GM23338 (cell line): ENCODE data around the gene RPL39L. TPM values are rescaled to one million over a fixed set of nuclear protein-coding genes. Genes with fewer than 3 reads are reported as not detected.

Source experiments
- ATAC-seq: fragments of 200-7000 bp; cut with Tn5 transposase; 3 replicates; pipeline ENCODE4 v1.9.1; 2020
- DNase-seq: peaks from one replicate; pipeline ENCODE4 v3.0.0-alpha.2; 2015; ENCODE audit warnings: low spot score
- H2AFZ ChIP-seq: fragments of 200-600 bp; sonication (generic); 2 replicates; pipeline ENCODE4 v1.8.0; 2016; ENCODE audit warnings: antibody characterized with exemption, mild to moderate bottlenecking, moderate library complexity
- H3F3A ChIP-seq: fragments of 200-600 bp; sonication (generic); replicated peaks from 2 replicates; pipeline ENCODE4 v1.8.0; 2017; ENCODE audit warnings: antibody characterized with exemption, mixed run types, low read depth
- H3K27ac ChIP-seq: fragments of 200-600 bp; sonication (generic); 2 replicates; pipeline ENCODE4 v1.6.1; 2016; ENCODE audit warnings: low read depth
- H3K27me3 ChIP-seq: fragments of 200-600 bp; sonication (generic); 2 replicates; pipeline ENCODE4 v1.8.0; 2016; ENCODE audit warnings: mild to moderate bottlenecking, mixed run types, moderate library complexity; ENCODE audit not compliant: insufficient read depth
- H3K36me3 ChIP-seq: fragments of 200-600 bp; sonication (generic); 2 replicates; pipeline ENCODE4 v1.8.0; 2016; ENCODE audit warnings: mild to moderate bottlenecking; ENCODE audit not compliant: insufficient read depth
- H3K4me1 ChIP-seq: fragments of 200-600 bp; sonication (generic); 2 replicates; pipeline ENCODE4 v1.8.0; 2016; ENCODE audit warnings: mild to moderate bottlenecking, moderate library complexity; ENCODE audit not compliant: insufficient read depth
- H3K4me2 ChIP-seq: fragments of 200-600 bp; sonication (generic); 2 replicates; pipeline ENCODE4 v1.7.1; 2017; ENCODE audit warnings: mixed run types
- H3K4me3 ChIP-seq: fragments of 200-600 bp; sonication (generic); 2 replicates; pipeline ENCODE4 v1.6.1; 2016; ENCODE audit warnings: mixed run types
- H3K79me2 ChIP-seq: fragments of 200-600 bp; sonication (generic); replicated peaks from 2 replicates; pipeline ENCODE4 v1.8.0; 2017; ENCODE audit warnings: mild to moderate bottlenecking; ENCODE audit not compliant: insufficient read depth
- H3K9me2 ChIP-seq: fragments of 200-600 bp; sonication (generic); 2 replicates; pipeline ENCODE4 v1.8.0; 2017; ENCODE audit not compliant: insufficient read depth
- H4K20me1 ChIP-seq: fragments of 200-600 bp; sonication (generic); replicated peaks from 2 replicates; pipeline ENCODE4 v1.8.0; 2017; ENCODE audit warnings: mild to moderate bottlenecking; ENCODE audit not compliant: insufficient read depth
- H3K27ac Mint-ChIP-seq: 2 replicates; pipeline ENCODE4 v1.8.0; 2020; ENCODE audit warnings: inconsistent platforms, mild to moderate bottlenecking, moderate library complexity, mixed read lengths
- H3K27me3 Mint-ChIP-seq: 3 replicates; pipeline ENCODE4 v1.8.0; 2022; ENCODE audit warnings: low read depth, mild to moderate bottlenecking, moderate library complexity, mixed read lengths, inconsistent platforms; ENCODE audit not compliant: insufficient read depth, poor library complexity
- H3K36me3 Mint-ChIP-seq: 3 replicates; pipeline ENCODE4 v1.8.0; 2021; ENCODE audit warnings: low read depth, mild to moderate bottlenecking, inconsistent platforms, moderate library complexity, mixed read lengths
- H3K4me1 Mint-ChIP-seq: 3 replicates; pipeline ENCODE4 v1.8.0; 2020; ENCODE audit warnings: mild to moderate bottlenecking, inconsistent platforms, mixed read lengths
- H3K4me3 Mint-ChIP-seq: 3 replicates; pipeline ENCODE4 v1.8.0; 2021; ENCODE audit warnings: moderate library complexity, mild to moderate bottlenecking, inconsistent platforms, mixed read lengths
- H3K9me3 Mint-ChIP-seq: 3 replicates; pipeline ENCODE4 v1.8.0; 2020; ENCODE audit warnings: moderate library complexity, mild to moderate bottlenecking, inconsistent platforms, mixed read lengths
- CREB1 ChIP-seq: fragments of 250-450 bp; sonication (Bioruptor Pico); IDR thresholded peaks from 2 replicates; pipeline ENCODE4 v1.5.0; 2020; ENCODE audit warnings: low read depth, mild to moderate bottlenecking, moderate library complexity
- CTCF ChIP-seq, 2 experiments: fragments of 200-600 bp in 1 of 2; sonication (generic) in 1 of 2; conservative IDR thresholded peaks; 2 replicates each; pipeline versions ENCODE4 v1.5.1 to v1.6.1; 2016 to 2017; ENCODE audit warnings: antibody characterized with exemption in 2 of 2, low read depth in 2 of 2, mild to moderate bottlenecking in 2 of 2, moderate library complexity in 1 of 2
- EZH2 ChIP-seq: fragments of 200-600 bp; sonication (generic); IDR thresholded peaks from one replicate; pipeline ENCODE4 v1.8.0; 2017; ENCODE audit warnings: antibody characterized with exemption, mild to moderate bottlenecking, low read depth; ENCODE audit not compliant: unreplicated experiment
- EZH2phosphoT487 ChIP-seq: fragments of 200-600 bp; sonication (generic); IDR thresholded peaks from one replicate; pipeline ENCODE4 v1.8.1; 2018; ENCODE audit warnings: antibody characterized with exemption; ENCODE audit not compliant: unreplicated experiment
- JUNB ChIP-seq: IDR thresholded peaks from one replicate; pipeline ENCODE4 v1.6.1; 2016; ENCODE audit warnings: antibody characterized with exemption; ENCODE audit not compliant: unreplicated experiment
- NANOG ChIP-seq: IDR thresholded peaks from 2 replicates; pipeline ENCODE4 v1.6.1; 2016; ENCODE audit warnings: antibody characterized with exemption, borderline replicate concordance
- POLR2AphosphoS5 ChIP-seq: IDR thresholded peaks from 2 replicates; pipeline ENCODE4 v1.6.1; 2016; ENCODE audit warnings: antibody characterized with exemption, low read depth
- REST ChIP-seq: IDR thresholded peaks from one replicate; pipeline ENCODE4 v1.6.1; 2018; ENCODE audit warnings: antibody characterized with exemption; ENCODE audit not compliant: unreplicated experiment
- STAT1 ChIP-seq: IDR thresholded peaks from one replicate; pipeline ENCODE4 v1.6.1; 2016; ENCODE audit warnings: antibody characterized with exemption; ENCODE audit not compliant: unreplicated experiment
- ZNF114 ChIP-seq: fragments of 250-450 bp; sonication (Bioruptor Pico); IDR thresholded peaks from 2 replicates; pipeline ENCODE4 v1.5.0; 2020; ENCODE audit warnings: mild to moderate bottlenecking, moderate library complexity
- ZNF331 ChIP-seq: fragments of 250-450 bp; sonication (Bioruptor Pico); IDR thresholded peaks from 2 replicates; pipeline ENCODE4 v1.5.0; 2020; ENCODE audit warnings: low read depth, mild to moderate bottlenecking, moderate library complexity
- ZNF462 ChIP-seq: fragments of 250-450 bp; sonication (Bioruptor Pico); IDR thresholded peaks from 2 replicates; pipeline ENCODE4 v1.5.0; 2020; ENCODE audit warnings: mild to moderate bottlenecking, moderate library complexity
- polyA plus RNA-seq: library from polyadenylated mRNA; unstranded; fragments of >200 nt; fragmentation: Nextera tagmentation; extraction: Ambion mirVana; gene quantifications from 2 replicates; pipeline ENCODE4 v1.2.1, GENCODE V29; 2016
- total RNA-seq: library from RNA; depleted of rRNA; stranded (reverse); fragments of >200 nt; shearing (Covaris generic); gene quantifications from 2 replicates; pipeline ENCODE4 v1.2.3, GENCODE V29; 2014
- TF ChIP-seq, protein P1 (sequence below): IDR thresholded peaks from 2 replicates; pipeline ENCODE4 v1.6.1; 2016; ENCODE audit warnings: antibody characterized with exemption

The RPL39L gene
- total and polyA plus RNA-seq, 2 experiments from 2014 or later: 70.6 to 155 TPM

- Histone ChIP-seq H4K20me1 (no peaks in the 10 kb centered on the region), H3K27ac (no peak overlapping the region), H3K4me1 (peaks cover 28% of the 10 kb centered on the region), H2AFZ (no peak overlapping the region), H3K4me3 (no peak overlapping the region), H3K27me3 (no peaks in the 10 kb centered on the region), H3K4me2 (no peak overlapping the region), H3F3A (no peaks in the 10 kb centered on the region), H3K79me2 (no peaks in the 10 kb centered on the region), H3K36me3 (0 out of 2 replicates have a peak, but pooled peaks cover 4% of the 10 kb centered on the region), H3K9me2 (no peaks in the 10 kb centered on the region)
- Mint-ChIP-seq H3K27me3 (peaks cover 13% of the 10 kb centered on the region), H3K36me3 (peaks cover 25% of the 10 kb centered on the region), H3K4me3 (no peak overlapping the region), H3K9me3 (no peaks in the 10 kb centered on the region; the same call in 2 of the 3 replicates), H3K4me1 (peaks cover 29% of the 10 kb centered on the region), H3K27ac (0 out of 2 replicates have a peak overlapping the region, but pooled peaks have one; percentile 68)
- DNase-seq (no peak), ATAC-seq (no peak)
- TF ChIP-seq, protein P1, sequence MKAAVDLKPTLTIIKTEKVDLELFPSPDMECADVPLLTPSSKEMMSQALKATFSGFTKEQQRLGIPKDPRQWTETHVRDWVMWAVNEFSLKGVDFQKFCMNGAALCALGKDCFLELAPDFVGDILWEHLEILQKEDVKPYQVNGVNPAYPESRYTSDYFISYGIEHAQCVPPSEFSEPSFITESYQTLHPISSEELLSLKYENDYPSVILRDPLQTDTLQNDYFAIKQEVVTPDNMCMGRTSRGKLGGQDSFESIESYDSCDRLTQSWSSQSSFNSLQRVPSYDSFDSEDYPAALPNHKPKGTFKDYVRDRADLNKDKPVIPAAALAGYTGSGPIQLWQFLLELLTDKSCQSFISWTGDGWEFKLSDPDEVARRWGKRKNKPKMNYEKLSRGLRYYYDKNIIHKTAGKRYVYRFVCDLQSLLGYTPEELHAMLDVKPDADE: no peak
- TF ChIP-seq EZH2: no peak
- TF ChIP-seq ZNF114: no peak
- TF ChIP-seq STAT1: no peak
- TF ChIP-seq REST: no peak
- TF ChIP-seq NANOG: no peak
- TF ChIP-seq JUNB: no peak
- TF ChIP-seq ZNF462 (CRISPR knock-in tag): no peak
- TF ChIP-seq ZNF331 (CRISPR knock-in tag): no peak
- no peak for TF ChIP-seq CTCF (conservative IDR thresholded peaks at IDR 0.05; ENCODE audit: low read depth in 2 of 2)
- no peak for TF ChIP-seq CREB1
- TF ChIP-seq POLR2AphosphoS5: no peak
- TF ChIP-seq EZH2phosphoT487: no peak
Measured at GRCh38 chr3:187080799-187081450, 58.4 kb downstream of the RPL39L start.
